CD4-positive, alpha-beta T cell treated with Interleukin-6 at 100 ng/mL for 8 hours (primary cell): ENCODE results near the gene GMCL2.

ENCODE experiments used
- DNase-seq: peaks from one replicate; pipeline ENCODE4 v3.0.0-alpha.2; 2020; ENCODE audit warnings: mixed read lengths, low spot score

GMCL2 gene

DNA sequence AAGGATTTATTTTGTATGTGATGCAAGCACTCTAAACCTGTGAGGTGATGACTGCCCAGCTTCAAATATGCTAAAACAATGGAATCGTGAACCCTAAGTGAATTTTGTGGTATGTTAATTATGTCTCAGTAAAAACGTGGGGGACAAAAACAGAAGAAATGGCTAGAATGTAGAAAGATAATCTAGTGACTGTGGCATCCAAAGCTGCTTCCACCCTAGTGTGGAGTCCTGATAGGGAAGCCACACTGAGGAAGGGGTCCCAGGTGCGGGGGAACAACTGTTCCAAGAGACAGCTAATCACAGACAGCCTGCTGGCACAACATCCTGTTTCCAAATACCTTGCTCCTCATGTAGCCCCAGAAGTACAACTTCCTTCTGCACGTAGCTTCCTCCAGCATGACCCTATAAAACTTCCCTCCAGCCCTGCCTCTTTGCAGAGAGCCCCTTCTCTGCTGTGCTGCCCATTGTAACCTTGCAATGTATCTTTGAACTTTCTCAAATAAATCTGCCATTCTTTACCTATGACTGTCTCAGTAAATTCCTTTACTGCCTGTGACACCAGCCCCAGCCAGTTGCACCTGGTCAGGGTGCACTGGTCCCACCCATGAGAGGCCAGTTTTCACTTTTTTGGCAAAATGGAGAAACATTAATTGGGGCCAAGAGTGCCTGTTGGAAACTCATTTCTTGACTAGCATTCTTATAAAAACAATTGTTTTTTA is 4.9 kb downstream of the GMCL2 start:
- no peak for DNase-seq

DNA sequence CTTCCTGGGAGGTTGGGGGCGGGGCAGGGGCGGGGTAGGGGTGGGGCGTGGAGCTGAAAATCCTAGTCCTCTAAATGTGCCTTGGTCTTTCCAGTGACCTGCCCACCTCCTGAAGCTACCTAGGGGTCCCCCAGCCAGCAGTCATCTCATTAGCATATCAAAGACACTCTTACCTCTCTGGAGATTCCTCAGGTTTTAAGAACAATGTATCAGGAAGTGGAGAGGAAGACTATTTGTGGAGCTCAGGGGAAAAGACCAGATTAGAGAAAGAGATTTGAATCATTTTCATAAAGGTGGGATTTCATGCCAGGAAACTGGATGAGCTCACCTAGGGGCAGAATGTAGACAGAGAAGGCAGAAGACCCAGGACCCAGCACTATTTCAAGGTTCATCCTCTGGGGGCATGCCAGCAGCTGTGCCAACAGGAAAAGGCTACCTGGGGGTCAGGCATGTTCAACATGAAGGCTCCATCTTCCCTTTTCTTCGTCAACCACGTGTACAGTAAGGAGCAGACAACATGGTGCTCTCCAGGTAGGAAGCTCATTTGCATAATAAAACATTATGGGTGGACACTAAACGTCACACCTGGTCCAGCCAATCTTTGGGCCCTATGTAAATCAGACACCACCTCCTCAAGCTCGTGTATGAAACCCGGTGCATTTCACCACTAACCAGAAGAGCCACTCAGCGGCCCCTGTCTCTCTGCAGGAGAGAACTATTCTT is 6.9 kb downstream of the GMCL2 start:
- DNase-seq = no peak

DNA sequence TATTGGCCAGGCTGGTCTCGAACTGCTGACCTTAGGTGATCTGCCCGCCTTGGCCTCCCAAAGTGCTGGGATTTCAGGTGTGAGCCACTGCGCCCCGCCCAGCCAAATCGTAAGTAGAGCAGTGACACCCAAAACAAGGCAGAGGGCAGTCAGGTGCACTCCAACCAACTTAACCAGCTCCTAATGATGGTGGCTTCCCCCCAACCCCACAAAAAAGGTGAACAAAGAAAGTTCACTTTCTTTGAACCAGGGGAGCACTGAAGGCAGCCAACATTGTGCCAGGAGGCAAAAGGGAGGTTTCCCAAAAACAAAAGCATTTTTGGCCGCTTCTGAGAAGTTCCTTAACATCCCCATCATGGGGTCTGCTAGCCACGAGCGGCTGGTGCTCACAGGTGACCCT is 9.6 kb downstream of the GMCL2 start:
- DNase-seq = no peak

DNA sequence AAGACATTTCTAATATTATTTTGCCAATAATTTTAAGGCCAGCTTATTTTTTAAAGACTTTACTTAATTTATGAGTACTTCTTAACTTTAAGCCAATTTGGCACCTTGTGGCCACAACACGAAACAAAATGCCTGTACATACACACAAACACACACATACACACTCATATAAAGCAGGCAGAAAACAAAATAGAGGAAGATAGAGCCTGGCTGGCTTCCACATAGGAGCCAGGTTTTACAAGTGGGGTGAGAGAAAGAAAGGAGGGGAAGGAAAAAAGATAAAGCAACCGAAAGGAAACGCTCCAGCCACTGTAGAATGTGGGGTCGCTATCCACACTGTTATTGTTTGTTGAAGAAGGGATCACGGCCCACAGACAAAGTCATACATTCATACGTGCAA is 10.4 kb downstream of the GMCL2 start:
- no peak for DNase-seq

DNA sequence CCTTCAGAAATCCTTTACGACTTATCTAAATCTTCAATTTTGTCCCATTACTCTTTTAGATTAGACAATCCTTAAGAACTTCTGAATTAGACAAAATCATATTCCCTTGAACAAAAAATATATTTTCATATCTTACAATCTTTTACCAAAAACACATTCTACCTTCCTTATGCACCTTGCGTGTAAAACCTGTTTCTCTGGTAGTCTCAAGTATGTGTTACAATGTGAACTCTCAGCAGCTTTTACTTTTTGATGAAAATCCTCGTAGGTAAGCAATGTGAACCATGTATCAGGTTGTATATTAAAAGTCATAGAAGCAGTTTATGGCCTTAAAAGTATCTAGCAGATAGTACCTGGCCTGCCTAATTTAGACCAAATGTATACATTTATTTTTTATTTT is 12.7 kb downstream of the GMCL2 start:
- no peak for DNase-seq

DNA sequence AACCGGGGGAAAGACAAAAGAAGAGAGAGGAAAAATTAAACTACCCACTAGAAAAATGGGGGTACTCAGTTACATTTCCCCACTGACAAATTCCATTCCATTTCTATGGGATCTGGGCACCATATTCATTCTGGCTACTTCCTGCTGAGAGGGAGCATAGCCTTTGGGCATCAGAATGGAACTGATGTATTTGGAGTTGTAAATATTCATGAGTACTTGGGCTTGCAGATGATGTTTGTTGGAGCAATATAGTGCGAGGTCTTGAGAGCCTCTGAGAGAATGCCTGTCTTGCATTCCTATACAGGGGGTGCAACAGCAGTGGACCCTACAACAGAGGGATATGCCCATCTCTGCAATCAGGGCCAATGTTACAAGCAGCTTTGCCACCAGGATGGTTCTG is 16.7 kb downstream of the GMCL2 start:
- no peak for DNase-seq

DNA sequence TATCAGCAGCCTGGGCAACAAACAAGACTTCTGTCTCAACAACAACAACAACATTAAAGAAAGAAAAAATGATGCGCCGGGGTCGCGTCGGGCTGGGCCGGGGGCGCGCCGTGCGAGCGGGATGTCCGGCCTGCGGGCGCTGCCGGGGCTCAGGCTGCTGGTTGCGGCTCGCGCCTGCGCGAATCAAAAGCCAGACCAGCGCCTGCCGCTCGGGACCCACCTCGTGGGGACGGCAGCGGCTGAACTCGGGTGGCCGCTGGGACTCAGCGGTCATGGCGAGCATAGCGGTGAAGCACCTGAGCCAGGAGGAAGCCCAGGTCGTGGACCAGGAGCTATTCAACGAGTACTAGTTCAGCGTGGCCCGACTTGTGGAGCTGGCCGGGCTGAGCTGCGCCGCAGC is 21.6 kb downstream of the GMCL2 start:
- DNase-seq = no peak

DNA sequence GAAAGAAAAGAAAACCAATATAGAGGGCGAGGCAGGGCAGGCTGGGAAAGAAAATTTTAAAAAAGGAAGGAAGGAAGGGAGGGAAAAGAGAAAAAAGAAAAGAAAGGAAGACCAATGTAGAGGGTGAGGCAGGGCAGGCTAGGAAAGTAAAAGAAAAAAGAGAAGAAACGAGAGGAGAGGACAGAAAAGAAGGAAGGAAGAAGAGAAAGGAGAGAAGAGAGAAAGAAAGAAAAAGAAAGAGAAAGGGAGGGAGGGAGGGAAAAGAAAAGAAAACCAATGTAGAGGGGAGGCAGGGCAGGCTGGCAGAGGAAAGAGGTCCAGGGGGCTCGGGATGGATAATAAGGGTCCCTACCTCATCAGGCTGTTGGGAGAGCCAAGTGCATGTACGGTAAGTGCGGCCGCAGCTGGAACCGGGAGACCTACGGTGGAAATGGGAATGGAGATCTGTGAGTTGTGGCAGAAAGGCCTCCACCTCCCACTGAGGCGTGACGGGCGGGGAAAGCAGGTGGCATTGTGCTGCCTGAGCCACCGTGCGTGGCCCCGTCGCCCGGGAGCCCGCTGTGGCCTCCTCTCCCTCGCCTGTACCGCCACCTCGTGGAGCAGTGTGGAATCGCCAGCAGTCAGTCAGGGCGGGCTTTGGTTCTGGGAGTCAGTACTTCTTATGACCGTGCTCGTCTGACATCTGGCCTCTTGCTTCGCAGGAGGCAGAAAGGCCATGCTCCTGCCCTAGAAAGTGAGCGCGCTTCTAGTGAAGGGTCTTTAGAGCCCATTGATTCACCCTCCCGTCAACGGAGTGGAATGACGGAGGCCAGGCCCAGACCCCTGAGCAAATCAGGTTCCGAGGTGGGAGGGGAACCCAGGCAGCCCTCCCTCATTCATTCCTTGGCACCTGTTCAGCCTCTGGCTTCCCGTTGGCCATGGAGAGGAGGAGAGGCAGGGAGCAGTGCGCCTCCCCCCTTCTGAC is 23.1 kb downstream of the GMCL2 start:
- DNase-seq = peak; percentile 87

DNA sequence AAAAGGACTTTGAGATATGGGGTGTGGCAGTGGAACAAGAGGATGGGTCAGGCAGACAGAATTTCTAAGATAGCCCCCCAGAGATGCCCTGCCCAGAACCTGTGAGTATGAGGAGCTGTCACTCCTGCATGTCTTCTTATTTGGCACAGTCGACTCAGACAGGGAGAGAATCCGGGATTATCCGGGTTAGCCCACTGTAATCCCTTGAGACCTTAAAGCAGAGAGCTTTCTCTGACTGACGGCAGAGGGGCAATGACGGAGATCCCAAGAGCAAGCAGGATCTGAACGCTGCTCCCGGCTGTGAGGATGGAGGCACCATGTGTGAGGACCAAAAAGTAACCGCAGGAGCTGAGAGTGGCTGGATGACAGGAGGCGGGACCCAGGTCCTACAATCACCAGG is 24.7 kb downstream of the GMCL2 start:
- DNase-seq = no peak

DNA sequence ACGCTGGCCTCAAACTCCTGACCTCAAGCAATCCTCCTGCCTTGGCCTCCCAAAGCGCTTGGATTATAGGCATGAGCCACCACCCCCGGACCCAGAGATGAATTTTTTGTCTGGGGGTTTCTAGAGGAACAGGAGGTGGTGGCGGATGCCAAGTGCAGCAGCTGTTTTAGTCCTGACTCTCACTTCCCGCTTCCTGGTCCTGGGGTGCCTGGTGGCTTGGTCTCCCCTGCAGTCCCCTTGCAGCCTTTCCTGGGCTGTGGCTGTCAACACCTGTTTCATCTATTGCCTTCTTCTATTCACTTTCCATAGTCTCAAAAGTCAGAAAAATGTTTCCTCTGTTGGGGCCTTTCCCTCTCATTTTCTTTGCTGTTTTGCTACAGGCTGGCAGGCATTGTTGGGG is 27.0 kb downstream of the GMCL2 start:
- no peak for DNase-seq

DNA sequence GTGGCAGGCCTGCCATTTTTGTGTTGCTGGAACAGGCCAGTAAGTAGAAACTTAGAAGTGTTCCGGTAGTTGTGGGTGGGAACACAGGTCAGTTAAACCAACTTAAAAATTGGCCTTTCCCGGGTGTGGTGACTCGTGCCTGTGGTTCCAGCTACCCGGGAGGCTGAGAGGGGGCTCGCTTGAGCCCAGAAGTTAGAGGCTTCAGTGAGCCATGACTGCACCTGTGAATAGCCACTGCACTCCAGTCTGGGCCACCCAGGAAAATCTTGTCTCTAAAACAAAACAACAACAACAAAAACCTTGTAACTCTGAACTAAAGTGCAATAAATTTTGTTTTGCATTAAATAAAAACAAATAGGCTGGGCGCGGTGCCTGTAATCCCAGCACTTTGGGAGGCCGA is 32.1 kb downstream of the GMCL2 start:
- DNase-seq = no peak

DNA sequence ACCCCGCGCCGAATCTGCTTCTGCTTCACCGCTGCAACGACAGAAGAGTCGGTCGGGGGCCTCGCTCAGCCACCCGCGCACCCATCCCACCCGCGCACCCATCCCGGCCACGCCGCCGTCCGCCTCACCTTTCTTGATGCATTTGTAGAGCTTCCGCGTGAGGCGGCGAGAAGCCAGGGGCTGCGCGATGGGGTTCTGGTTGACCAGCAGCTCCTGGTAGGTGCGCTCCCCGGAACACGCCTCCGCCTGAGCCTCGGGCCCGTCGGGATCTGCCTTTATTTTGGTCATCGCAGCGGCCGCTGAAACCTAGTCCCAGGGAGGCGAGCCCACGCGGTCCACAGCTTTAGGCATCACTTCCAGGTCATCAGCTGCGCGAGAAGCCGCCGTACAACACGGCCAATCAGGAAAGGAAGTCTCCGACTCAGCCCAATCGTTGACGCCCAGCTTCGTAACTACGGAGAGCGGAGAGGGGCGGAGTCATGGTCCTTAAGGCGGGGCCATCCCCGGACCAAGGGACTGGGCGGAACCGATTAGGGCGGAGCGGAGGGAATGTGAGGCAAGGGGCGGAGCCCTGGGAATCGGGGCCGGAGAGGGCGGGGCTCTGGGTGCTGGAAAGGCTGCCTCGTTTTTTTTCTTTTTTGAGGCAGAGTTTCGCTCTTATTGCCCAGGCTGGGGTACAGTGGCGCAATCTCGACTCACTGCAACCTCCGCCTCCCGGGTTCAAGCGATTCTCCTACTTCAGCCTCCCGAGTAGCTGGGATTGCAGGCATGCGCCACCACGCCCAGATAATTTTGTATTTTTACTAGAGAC is 33.4 kb downstream of the GMCL2 start, which contains the start of gene NHP2:
TSS of gene NHP2 (minus strand) at position 356 of the 811 bp plus-strand sequence. CDS start at position 288, 68 bp downstream.
- peak; percentile 98 for DNase-seq

DNA sequence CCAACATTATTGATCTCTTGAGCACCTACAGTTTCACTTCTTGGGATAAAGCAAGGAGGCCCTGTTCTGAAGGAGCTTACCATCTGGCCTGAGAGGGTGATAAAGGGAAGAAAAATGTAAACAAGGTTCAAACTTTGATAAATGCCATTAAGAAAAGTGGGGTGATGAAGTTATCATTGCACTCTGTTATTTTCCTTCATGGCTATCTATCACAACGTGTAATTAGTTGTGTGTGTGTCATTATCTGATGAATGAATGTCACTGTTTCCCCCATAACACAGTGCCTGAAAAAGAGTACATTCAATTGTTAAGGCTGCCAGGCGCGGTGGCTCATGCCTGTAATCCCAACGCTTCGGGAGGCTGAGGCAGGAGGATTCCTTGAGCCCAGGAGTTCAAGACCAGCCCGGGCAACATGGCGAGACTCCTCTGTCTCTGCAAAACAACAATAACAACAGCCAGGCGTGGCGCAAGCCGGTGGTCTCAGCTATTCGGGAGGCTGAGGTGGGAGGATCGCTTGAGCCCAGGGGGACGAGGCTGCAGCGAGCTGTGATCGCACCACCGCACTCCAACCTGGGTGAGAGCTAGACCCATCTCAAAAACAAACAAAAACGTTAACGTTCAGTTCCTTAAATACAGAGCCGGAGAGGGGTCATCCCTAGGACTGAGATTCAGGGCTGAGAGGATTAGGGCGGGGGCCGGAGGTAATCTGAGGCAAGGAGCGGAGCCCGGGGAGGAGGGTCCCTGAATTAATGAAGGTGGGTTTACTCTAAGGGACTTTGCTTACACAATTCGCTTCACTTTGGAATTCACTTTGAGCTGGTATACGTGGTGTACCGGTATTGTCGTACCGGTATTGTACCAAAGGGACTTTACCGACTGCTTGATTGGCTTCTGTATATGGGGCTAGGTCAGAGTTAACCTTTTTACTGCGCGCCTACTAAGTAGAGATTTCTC is 34.4 kb downstream of the GMCL2 start:
- DNase-seq = no peak

DNA sequence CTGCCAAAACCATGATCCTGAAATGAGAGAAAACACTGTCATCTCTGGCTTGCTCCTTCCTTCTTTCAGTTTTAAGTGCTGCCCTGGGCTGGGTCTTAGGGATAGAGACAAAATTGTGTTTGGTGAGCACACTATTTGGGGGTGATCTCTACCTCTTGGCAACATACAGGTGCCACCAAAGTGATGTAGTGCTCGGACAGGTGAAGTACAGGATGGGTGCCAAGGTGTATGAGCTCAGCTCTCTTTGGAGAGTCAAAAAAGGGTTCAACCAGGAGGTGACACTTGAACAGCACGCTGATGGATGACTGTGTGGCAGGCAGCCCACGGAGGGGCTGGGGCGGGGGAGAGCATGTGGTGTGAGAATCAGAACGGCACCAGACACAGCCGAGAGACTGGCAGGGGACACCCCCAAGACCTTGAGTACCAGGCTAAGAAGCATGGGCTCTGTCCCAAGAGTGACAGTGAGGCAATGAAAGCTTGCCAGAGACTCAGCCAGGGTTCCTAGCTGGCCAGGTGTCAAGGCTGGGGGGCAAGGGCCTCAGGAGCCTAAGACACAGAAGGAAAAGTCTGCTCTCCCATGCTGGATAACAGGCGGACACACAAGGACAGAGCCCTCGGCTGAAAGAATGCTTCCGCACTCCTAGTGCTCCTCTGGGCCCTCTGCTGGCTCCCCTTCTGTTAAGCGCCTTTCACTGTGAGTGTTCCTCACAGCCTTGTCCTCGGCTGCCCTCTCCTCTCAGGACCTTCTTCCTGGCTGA is 36.0 kb downstream of the GMCL2 start:
- no peak for DNase-seq

DNA sequence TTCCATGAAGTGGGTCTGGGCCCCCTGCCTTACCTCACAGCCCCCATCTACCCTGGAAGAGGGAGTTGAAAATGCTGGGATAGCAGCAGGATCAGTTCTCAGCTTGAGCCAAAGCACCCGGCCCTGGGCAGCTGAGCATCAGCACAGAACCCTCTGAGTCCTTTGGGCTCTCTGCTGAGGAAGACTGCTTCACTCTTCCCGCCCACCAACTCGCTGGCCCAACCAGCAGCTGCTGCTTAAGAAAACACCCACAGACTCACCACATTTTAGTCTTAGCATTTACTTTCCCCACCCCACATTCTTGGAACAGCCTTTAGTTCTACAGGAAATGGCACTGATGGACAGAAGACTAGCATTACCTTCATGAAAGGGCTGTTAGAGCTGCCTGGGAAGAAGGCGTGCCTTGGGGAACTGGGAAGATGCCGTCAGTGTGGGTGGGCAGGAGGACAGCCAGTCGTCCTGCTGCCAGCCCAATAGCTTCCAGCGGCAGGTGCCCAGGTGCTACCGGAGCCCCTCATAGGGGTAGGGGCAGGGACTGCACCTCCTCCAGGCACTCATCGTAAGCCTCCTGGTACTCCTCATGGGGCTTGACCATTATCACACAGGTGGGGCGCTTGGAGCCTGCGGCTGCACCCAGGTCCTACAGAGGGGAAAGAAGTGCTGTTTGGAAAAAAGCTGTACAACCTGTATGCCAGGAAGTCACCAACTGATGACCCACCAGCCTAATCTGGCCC is 37.8 kb downstream of the GMCL2 start:
- DNase-seq = no peak

DNA sequence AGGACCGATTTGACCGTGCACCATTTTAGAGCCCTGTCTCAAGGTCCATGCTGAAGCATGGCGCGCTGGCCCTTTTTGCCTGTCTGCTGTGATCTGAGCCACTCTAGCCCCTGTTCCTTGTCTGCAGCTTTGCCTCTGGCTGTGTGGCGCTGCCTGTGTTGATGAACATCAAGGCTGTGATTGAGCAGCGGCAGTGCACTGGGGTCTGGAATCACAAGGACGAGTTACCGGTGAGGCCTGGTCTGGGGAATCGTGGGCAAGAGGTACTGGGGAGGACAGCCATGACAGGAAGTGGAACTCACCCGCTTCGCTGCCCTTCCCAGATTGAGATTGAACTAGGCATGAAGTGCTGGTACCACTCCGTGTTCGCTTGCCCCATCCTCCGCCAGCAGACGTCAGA is 39.8 kb downstream of the GMCL2 start:
- DNase-seq = no peak

DNA sequence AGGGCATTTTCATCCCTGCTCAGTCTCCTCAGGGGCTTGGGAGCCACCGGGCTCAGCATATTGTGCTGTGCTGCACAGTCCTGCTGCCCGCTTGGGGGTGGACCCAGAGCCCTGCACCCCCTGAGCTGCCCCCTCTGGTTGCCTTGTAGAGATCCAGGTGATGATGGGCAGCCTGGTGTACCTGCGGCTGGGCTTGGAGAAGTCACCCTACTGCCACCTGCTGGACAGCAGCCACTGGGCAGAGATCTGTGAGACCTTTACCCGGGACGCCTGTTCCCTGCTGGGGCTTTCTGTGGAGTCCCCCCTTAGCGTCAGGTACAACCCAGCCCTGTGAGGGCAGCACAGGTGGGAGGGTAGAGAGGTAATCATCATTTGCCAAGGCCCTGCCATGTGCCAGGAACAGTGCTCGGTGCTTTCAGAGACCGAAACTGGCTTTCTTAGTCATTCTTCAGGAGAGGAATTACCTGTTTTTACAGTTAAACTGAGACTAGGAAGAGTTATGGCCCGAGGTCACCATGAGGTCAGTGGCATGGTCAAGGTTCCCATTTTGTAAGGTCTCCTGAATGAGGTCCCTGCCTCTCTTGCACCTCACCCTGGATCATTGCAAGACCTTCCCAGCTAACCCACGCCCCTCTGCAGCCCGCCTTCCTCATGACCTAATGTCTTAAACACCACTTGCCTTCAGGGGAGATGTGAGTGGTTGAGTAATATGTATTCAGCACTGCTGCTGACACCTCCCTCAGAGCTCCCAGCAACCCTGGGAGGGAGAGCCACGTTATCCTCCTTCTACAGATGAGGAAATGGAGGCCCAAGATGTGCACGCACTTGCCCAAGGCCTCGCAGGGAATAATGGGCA is 41.0 kb downstream of the GMCL2 start:
- DNase-seq = peak; percentile 71

DNA sequence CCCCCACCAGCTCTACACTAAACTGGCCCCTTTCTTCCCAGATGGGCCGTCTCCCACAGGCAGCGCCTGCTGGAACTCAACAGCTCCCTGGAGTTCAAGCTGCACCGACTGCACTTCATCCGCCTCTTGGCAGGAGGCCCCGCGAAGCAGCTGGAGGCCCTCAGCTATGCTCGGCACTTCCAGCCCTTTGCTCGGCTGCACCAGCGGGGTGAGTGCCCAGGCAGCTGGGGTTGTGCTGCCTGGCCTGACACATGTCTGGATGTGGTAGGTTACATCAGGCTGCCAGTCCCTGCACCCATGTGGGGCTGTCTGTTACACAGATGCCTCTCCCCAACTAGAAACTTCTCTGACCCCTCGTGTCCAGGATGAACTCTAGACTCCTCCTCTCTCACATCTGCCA is 43.3 kb downstream of the GMCL2 start:
- DNase-seq = no peak
